ENCODE measurements around the gene MED13.

- TF ChIP-seq EZH2 (IDR thresholded peaks at IDR 0.05; ENCODE audit: low read depth) = no peak
- no peak for TF ChIP-seq CTCF (conservative IDR thresholded peaks at IDR 0.05)
Observed at GRCh38 chr17:61967729-61968128, 97.3 kb downstream of the MED13 start.

Measured in PC-9 (cell line).